Duodenal mucosa (tissue), 2 donors: ENCODE measurements around the gene ANKRD24.
"Not testable (repeated sequence)": the region's sequence is repeated elsewhere in the genome, so short reads cannot be mapped to it uniquely, and the experiment has no call there.

ENCODE experiments used
- H3K27ac ChIP-seq: one replicate; pipeline ENCODE4 v1.7.0; 2013; ENCODE audit warnings: low read depth, low read length
- H3K27me3 ChIP-seq, 2 donors: one replicate each; pipeline ENCODE4 v1.7.0; 2013; ENCODE audit warnings: low read length in 2 of 2, control low read depth in 1 of 2; ENCODE audit not compliant: insufficient read depth in 2 of 2, control insufficient read depth in 1 of 2
- H3K36me3 ChIP-seq, 2 donors: one replicate each; pipeline ENCODE4 v1.7.0; 2013; ENCODE audit warnings: low read length in 2 of 2, control low read depth in 1 of 2; ENCODE audit not compliant: insufficient read depth in 2 of 2, control insufficient read depth in 1 of 2
- H3K4me1 ChIP-seq, 2 donors: one replicate each; pipeline ENCODE4 v1.7.0; 2013; ENCODE audit warnings: low read length in 2 of 2, control low read depth in 1 of 2; ENCODE audit not compliant: insufficient read depth in 2 of 2, control insufficient read depth in 1 of 2
- H3K4me3 ChIP-seq, 2 donors: one replicate each; pipeline ENCODE4 v1.7.0; 2013; ENCODE audit warnings: low read length in 2 of 2, low read depth in 1 of 2
- H3K9ac ChIP-seq, 2 donors: one replicate each; pipeline ENCODE4 v1.7.0; 2013; ENCODE audit warnings: low read length in 2 of 2, low read depth in 1 of 2
- H3K9me3 ChIP-seq, 2 donors: one replicate each; pipeline ENCODE4 v1.7.0; 2013; ENCODE audit warnings: low read length in 2 of 2, control low read depth in 1 of 2; ENCODE audit not compliant: control insufficient read depth in 1 of 2

Gene ANKRD24

GRCh38 chr19:4229179-4229931, 46.9 kb downstream of the ANKRD24 start, which contains the start of gene EBI3:
TSS of gene EBI3 (plus strand) at chr19:4229523. CDS start at chr19:4229551, 28 bp downstream.
- Histone ChIP-seq H3K4me1 (no peaks in the 10 kb centered on the region), H3K27me3 (peaks cover 8 to 12% of the 10 kb centered on the region in 2 donors), H3K9me3 (no peaks in the 10 kb centered on the region), H3K9ac (no peak within 1 kb of the TSS), H3K4me3 (no peak within 1 kb of the TSS), H3K36me3 (no peaks in the 10 kb centered on the region), H3K27ac (no peak within 1 kb of the TSS)

GRCh38 chr19:4230237-4230636, 47.7 kb downstream of the ANKRD24 start:
- H3K9me3 ChIP-seq, H3K9ac ChIP-seq, H3K4me3 ChIP-seq, H3K36me3 ChIP-seq, H3K4me1 ChIP-seq, H3K27ac ChIP-seq: not testable (repeated sequence)
- peaks cover 8 to 12% of the 10 kb centered on the region in 2 donors for H3K27me3 ChIP-seq

GRCh38 chr19:4231521-4231920, 49.0 kb downstream of the ANKRD24 start:
- not testable (repeated sequence) for H3K9me3 ChIP-seq, H3K4me3 ChIP-seq, H3K27ac ChIP-seq, H3K27me3 ChIP-seq, H3K4me1 ChIP-seq, H3K9ac ChIP-seq, H3K36me3 ChIP-seq

- H3K4me1 ChIP-seq, H3K4me3 ChIP-seq, H3K27ac ChIP-seq, H3K36me3 ChIP-seq, H3K9ac ChIP-seq, H3K9me3 ChIP-seq, H3K27me3 ChIP-seq: not testable (repeated sequence)
Observed at GRCh38 chr19:4232139-4232538, 49.6 kb downstream of the ANKRD24 start.

GRCh38 chr19:4232614-4233281, 50.3 kb downstream of the ANKRD24 start:
- H3K4me1 ChIP-seq = no peaks in the 10 kb centered on the region
- H3K27me3 ChIP-seq = peaks cover 8 to 9% of the 10 kb centered on the region in 2 donors
- no peaks in the 10 kb centered on the region for H3K36me3 ChIP-seq
- H3K4me3 ChIP-seq = no peak overlapping the region
- no peak overlapping the region for H3K27ac ChIP-seq
- no peaks in the 10 kb centered on the region for H3K9me3 ChIP-seq
- H3K9ac ChIP-seq = no peak overlapping the region

- H3K9ac ChIP-seq = no peak overlapping the region
- H3K27me3 ChIP-seq = peaks cover 8 to 9% of the 10 kb centered on the region in 2 donors
- H3K36me3 ChIP-seq = no peaks in the 10 kb centered on the region
- no peaks in the 10 kb centered on the region for H3K4me1 ChIP-seq
- no peaks in the 10 kb centered on the region for H3K9me3 ChIP-seq
- no peak overlapping the region for H3K4me3 ChIP-seq
- H3K27ac ChIP-seq = no peak overlapping the region
Observed at GRCh38 chr19:4233282-4233853, 50.9 kb downstream of the ANKRD24 start.

- no peak overlapping the region for H3K4me3 ChIP-seq
- H3K27ac ChIP-seq = no peak overlapping the region
- no peak overlapping the region for H3K9ac ChIP-seq
- peaks cover 4 to 5% of the 10 kb centered on the region in 2 donors for H3K27me3 ChIP-seq
- no peaks in the 10 kb centered on the region for H3K36me3 ChIP-seq
- H3K9me3 ChIP-seq = no peaks in the 10 kb centered on the region
- H3K4me1 ChIP-seq = no peaks in the 10 kb centered on the region
Observed at GRCh38 chr19:4234142-4234861, 51.8 kb downstream of the ANKRD24 start.

GRCh38 chr19:4234862-4235201, 52.3 kb downstream of the ANKRD24 start:
- Histone ChIP-seq H3K4me3 (no peak overlapping the region), H3K36me3 (no peaks in the 10 kb centered on the region), H3K4me1 (no peaks in the 10 kb centered on the region), H3K9ac (no peak overlapping the region), H3K27ac (no peak overlapping the region), H3K27me3 (no peaks in the 10 kb centered on the region), H3K9me3 (no peaks in the 10 kb centered on the region)

- H3K36me3 ChIP-seq, H3K4me1 ChIP-seq, H3K4me3 ChIP-seq, H3K9ac ChIP-seq, H3K9me3 ChIP-seq, H3K27me3 ChIP-seq, H3K27ac ChIP-seq: not testable (repeated sequence)
Observed at GRCh38 chr19:4237510-4237909, 55.0 kb downstream of the ANKRD24 start.

- no peak overlapping the region for H3K27ac ChIP-seq
Observed at GRCh38 chr19:4238831-4239230, 56.3 kb downstream of the ANKRD24 start.

More at GRCh38 chr19:4238831-4239230, 56.3 kb downstream of the ANKRD24 start:
- H3K4me3 ChIP-seq = no peak overlapping the region
- no peaks in the 10 kb centered on the region for H3K27me3 ChIP-seq
- no peaks in the 10 kb centered on the region for H3K36me3 ChIP-seq
- no peak overlapping the region for H3K9ac ChIP-seq
- H3K4me1 ChIP-seq = no peaks in the 10 kb centered on the region
- H3K9me3 ChIP-seq = peaks cover 0 to 5% of the 10 kb centered on the region in 2 donors
